Measurements from ENCODE around the gene PRR23E. TPM values are rescaled to one million over a fixed set of nuclear protein-coding genes. Genes with fewer than 3 reads are reported as not detected.

The PRR23E gene, protein sequence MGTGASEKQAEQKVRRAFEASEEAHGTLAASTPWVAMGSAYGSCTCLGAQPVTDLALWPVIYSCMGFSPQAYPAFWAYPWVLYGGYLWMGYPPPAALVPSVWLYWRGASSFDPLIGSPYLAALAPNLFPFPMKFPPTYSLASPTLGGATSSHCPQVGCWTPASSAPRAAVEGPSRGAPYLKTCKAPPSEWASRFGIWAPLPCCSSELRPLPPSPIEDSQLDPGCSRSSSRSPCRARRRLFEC
- not detected in 2 replicates for total RNA-seq

GRCh38 chr3:127192576-127193232 lies at the start of gene PRR23E:
PRR23E (plus strand) TSS chr3:127193131; CDS start chr3:127196686, 3,555 bp downstream.

Small RNA genes lying within 50 kb of the gene (small RNA-seq; reads per million reads assigned to genes)
- gene RF00019 (not detected), gene RNU6-1047P (not detected)

Other genes with a start within 250 kb of the PRR23E start
- 28.7 and 56.1 TPM in 2 replicates for gene PLXNA1, start 210.0 kb upstream of the PRR23E start, total RNA-seq
- gene PRR20G, start 94.9 kb downstream of the PRR23E start, total RNA-seq = not detected in 2 replicates